ENCODE measurements around the gene SLC26A9.
A peak's percentile ranks its signal among the peaks of the same experiment; 100 is the strongest.
"Not testable (repeated sequence)": the region's sequence is repeated elsewhere in the genome, so short reads cannot be mapped to it uniquely, and the experiment has no call there.

SLC26A9 gene

DNA sequence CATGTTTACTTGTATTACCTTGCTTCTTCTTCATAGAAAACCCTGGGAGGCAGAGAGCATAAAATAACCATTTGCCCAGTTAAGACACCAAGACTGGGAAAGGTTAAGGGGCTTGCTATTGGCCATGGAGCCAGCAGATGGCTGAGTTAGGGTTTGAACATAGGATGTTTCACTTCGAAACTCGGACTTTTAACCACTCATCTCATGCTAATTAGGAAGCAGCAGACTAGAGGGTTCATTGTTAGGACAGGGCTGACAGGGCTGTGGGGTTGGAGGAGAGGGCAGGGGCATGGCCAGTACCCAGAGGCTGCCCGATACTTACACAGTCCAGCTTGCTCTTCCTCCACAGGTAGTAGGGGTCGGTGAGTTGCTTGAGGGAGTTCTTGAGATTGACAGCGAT, 17.0 kb downstream of the SLC26A9 start:
- no peak for DNase-seq (ENCODE audit: low read depth)

DNA sequence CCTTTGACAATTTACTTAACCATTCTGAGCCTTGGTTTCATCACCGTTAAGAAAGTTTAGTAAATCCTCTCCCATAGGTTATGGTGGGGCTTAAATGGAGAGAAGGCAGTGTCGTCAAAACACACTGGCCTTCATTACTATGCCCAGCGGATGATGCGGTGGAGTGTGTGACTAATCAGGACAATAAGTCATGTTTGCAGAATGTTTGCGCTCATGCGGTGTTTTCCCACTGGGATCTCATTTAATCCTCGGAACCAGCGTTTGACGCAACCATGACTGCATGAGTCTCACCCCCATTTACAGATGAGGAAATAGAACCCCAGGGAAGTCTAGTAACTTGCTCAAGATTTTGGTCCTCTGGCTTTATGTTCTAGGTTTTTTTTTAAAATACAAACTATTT, 17.5 kb downstream of the SLC26A9 start:
- no peak for DNase-seq (ENCODE audit: low read depth)

DNA sequence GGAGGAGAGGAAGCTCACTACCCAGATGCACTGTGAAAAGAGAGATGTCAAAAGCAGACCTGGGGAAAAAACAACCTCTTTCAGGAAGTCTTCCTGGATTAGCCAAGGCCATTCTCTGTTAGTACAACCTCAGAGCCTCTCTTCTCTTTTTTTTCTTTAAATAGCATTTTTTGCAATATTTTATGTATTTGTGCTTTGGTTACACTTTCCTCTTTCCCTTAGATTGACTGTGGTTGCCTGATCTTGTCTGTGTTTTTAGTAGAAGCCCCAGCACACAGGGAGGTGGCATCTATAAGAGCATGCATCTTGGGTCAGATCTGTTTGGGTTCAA, 18.8 kb downstream of the SLC26A9 start:
- DNase-seq (ENCODE audit: low read depth) = no peak

DNA sequence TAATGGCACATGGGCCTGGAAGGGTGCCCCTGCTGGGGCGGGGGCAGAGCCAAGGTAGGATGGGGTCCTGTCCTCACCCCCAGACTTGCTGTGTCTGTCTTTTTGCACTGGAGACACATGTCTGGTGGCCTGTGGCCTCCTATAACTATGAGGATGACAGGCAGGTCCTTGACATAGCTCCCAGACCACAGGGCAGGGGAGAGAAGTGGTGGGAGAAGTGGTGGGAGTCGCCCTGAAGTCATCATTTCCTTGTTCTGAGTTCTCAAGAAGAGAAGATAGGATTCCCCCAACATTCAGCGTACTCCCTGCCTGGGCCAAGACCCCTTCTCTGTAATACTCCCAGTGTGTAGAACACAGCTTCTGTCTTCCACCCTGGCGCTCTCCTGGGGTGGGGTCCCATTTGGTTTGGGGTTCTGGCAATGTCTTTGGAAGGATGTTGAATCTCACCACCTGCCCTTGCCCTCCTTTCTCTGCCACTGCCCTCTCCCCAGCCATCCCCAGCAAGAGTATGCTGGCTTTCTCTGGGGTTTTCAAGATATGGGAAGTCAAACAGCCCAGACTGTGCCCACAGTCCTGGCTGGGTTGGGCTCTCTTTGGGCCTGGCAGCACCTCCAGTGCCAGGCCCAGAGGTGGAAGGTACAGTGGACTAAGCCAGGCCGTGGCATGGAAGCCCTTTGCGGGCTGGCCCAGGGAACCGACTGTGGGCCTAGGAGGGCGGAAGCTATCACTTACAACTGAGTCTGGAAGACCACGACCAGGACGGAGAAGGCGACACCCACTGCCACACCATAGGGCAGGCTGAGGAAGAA, 19.4 kb downstream of the SLC26A9 start:
- no peak for DNase-seq (ENCODE audit: low read depth)

DNA sequence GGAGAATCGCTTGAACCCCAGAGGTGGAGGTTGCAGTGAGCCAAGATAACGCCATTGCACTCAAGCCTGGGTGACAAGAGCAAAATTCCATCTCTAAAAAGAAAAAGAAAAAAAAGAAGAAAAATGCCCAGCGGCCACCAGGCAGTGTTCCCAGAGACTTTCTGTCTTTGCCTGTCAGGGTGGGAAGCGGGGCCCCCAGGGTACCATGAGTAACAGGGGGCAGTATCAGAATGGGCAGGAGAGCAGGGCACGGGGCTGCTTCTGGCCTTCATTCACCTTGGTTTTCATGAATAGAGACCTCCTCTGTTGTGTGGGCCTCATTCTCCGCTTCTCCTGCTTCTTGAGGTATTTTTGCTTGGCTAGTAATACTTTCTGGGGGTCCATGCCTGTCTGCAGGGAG, 20.4 kb downstream of the SLC26A9 start:
- DNase-seq (ENCODE audit: low read depth) = no peak

DNA sequence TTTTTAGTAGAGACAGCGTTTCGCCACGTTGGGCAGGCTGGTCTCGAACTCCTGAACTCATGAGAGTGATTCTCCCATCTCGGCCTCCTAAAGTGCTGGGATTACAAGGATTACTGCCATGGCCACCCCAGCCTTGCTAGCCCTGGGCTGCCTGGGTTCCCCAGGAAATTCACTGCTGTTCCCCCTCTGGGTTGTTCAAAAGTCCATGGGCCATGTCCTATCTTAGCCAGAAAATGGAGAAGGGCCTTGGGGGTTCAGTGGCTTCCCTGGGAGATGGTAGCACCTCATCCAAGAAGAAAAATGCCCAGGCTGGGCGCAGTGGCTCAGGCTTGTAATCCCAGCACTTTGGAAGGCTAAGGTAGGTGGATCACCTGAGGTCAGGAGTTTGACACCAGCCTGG, 20.9 kb downstream of the SLC26A9 start:
- no peak for DNase-seq (ENCODE audit: low read depth)

DNA sequence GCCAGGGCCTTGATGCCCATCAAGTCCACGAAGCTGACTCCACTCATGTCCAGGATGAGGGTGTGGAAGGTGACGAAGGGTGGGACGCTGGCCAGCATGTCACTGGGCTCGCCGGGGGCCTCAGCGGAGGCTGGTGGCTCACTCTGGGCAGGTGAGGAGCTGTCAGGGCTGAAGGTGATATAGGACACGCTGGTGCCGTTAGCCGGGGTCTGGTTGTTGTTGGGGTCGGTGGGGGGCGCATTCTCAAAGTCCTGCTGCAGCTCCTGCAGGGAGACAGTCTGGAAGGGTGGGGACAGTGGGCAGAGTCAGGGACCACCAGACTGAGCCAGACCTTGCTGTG, 21.7 kb downstream of the SLC26A9 start:
- DNase-seq (ENCODE audit: low read depth) = no peak

DNA sequence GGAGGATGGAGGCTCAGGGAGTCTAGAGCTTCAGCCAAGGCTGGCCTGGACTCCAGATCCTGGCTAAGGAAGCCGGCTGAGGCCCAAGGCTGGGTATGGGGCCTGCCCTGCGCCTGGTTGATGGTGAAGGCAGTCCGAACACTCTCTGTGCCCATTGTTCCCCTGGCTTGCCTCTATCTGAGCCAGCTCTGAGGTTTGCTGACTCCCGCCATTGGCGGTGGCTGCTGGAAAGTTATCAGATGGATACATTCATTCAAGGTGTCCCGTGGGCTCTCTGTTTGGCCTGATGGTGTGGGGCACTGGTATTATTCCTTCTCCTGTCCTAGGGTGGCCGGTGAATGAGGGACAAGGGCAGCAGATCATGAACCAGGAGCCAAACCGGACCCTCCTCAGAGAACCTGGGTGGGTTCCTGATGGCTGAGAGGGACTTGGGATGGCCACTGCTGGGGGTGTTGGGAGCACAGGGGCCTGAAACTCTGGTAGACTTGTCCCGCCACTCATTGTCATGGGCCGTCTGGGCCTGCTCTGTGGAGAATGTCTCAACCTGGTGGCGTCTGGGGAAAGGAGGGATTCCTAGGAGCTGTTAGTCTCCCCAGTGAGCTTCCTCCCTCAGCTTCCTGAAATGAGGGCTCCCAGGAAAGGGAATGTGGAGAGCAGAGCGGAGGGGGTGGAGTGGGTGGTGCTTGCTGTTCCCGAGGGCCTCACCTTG, 22.2 kb downstream of the SLC26A9 start:
- DNase-seq (ENCODE audit: low read depth) = no peak

DNA sequence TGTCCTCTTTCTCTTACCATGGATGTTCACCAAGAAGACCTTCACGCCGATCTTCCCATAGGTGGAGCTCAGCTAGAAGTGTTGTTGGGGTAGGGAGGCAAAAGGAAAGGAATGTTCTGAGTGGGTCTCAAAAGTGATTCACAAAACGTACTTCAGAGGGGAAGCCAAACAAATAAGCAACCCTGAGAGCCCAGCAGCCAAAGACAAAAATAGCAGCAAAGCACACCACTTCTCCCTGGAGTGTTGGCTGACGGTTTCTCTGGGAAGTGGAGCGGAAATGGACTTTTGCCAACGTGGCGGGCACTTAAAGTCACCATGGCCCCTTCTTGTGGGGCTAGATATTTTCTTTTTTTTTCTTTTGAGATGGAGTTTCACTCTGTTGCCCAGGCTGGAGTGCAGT, 23.1 kb downstream of the SLC26A9 start:
- no peak for DNase-seq (ENCODE audit: low read depth)

DNA sequence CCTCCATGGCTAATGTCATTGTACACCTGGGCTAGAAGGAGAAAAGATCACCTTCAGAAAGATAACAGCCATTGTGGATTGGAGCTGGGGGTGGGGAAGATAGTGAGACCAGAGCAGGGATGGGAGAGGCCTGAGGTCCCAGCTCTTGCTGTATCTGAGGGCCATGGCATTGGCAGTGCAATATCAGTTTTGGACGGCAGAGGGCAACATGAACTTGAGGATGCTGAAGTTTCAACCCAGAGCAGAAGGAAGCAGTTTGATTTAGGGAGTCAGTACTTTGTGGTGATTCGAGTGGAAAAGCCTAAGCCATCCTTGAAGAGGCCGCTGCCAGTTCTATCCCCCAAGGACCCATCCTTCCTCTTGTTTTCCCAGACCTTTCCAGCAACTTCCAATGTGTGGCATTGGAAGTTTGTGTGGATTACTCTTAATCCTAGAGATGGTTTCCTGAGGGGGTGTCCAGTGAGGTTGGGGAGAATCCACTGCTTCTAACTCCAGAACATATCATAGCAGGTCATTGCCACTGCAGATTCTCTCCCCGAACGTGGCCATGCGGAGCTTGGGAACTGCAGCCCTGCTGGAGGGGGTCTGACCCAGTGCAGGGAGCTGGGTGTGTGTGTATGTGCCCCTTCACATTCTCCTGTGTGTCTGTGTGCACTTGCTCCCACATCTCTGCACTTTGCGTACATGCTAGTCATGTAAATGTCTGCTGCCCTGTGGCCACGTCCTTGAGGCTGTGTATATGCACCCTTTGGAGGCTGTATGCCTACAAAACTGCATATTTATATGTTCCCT, 24.1 kb downstream of the SLC26A9 start:
- DNase-seq (ENCODE audit: low read depth) = peak; percentile 40

DNA sequence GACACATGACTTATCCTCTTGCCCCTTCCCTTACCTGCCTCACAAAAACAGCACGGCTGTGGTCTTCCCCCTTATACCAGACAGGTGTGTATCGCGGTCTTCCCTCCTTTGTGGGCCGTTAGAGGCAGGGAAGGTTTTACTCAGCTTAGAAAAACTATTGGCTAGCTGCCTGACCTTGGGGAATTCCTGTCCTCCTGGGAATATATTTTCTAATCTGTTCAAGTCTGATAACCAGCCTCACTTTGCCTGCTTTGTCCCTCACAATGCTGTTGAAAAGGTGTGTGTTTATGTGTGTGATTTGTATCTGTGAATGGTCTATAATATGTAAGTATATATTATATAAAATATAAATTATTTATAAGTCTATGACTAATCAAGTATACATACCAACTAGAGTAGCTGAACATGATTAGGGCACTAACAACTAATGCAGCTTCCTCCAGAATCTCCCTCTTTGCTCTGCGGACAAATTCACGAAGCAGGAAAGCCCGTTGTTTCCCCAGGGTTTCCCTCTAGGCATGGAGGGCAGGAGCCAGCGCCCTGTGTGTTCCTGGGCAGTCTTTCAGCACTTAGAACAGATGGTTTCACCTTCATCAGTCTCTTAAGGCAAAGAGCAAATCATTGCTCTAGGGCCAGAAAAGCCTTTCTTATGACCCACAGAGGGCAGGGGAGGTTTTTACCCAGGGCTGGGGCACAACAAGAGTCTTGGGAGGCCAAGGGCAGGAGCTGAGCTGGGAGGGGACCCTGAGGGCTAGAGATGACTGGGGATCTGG, 25.6 kb downstream of the SLC26A9 start:
- DNase-seq (ENCODE audit: low read depth) = no peak

DNA sequence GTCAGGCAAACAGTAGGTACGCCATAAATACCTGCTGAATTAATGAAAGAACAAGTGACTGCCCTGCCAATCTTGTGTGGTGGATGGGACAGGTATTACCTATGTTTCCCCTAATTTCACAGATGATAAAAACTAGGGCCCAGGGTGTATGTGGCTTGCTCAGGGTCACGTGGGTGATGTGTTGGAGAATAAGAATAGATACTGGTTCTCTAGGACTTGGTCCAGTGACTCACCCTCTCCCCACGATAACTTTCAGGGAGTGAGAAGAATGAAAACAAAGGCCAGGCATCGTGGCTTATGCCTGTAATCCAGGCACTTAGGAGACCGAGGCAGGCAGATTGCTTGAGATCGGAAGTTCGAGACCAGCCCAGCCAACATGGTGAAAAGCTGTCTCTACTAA, 26.7 kb downstream of the SLC26A9 start:
- no peak for DNase-seq (ENCODE audit: low read depth)

DNA sequence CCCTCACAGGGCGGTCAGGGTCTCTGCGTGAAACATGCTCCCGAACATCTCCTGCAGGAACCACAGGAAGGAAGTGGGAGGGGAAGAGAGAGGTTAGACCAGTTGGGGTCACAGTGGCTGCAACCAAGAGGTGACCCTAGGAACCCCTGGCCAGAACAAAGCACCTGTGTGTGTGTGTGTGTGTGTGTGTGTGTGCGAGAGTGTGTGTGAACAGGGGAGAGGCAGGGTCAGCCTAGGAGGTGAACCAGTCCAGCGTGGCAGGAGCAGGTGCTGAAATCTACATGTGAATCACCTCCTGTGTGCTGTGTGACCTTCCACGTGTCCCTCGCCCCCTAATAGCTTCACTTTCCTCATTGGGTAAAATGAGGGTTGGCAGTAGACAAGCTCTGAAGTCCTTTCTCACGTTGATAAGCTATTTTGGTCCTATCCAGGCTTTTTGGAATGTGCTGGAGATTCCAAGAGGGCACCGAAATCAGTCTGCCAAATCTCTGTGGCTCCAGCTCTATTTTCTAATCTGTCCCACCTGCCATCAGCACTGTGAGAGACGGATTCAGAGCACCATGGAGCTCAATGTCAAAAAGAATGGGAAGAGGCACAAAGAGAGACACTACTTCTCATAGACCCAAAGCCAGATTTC, 27.8 kb downstream of the SLC26A9 start:
- DNase-seq (ENCODE audit: low read depth) = no peak

DNA sequence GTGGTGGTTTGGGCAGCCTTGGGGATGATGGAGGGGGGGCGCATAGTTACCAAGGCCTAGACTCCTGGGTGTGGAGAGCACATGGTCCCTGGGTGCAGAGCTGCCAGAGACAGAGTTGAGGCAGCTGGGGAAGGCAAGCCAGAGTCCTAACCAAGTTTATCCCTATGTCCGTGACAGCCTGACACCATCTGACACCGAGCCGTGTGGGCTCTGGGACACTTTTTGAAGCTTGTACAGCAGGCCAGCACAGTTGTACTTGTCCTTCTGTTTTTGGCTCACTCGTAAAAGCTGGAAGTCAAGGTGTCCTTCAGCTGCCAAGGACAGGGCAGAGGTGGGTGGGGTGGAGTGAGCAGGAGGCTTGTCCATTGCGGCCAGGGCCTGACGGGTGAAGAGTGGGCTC, 28.5 kb downstream of the SLC26A9 start:
- DNase-seq (ENCODE audit: low read depth) = no peak

DNA sequence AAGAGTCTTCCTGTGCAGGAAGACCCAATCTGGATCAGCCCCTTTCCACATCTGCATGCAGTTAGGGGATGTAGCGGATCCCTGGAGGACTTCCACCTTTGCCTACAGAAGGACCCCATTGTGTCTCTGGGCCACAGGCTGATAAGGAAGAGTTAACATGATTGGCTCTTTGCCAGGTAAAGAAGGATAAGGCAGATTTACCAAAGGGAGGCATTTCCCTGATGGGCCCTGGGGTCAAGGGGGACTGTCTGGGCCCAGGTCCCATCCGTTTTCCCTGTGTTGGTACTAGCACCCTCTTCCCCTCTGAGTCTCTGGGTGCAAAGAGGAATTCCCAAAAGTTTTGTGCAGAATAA, 29.1 kb downstream of the SLC26A9 start:
- DNase-seq (ENCODE audit: low read depth) = no peak

DNA sequence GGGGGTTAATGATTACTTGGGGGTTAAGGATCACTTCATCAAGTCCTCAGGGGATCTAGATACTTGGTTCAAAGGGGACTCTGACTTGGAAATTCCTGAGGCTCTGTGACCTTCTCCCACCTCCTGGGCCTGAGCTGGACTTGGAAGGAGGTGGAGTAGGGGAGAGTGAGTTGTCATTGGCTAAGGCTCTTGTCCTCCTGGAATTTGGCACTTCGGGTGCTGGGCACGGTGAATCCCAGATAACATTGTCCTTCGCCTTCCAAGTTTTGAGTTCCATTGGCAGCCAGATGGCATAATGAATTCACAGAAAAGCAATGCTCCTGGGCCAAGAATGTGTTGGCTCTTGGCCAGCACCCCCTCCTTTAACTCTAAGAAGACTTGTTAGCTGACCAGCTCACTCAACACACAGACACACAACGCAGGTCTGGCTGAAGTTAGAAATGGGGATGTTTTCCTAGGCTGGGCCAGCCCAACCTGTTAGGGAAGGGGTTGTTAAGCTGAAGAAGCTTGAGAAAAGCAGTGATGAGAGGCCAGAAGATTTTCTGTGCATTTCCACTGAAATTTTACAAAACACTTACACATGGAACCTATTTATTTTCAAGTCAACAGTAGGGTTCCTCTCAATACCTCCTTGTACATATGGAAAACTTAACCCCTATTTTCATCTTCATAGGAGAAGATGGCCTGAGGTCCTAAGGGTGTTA, 29.7 kb downstream of the SLC26A9 start:
- no peak for DNase-seq (ENCODE audit: low read depth)

DNA sequence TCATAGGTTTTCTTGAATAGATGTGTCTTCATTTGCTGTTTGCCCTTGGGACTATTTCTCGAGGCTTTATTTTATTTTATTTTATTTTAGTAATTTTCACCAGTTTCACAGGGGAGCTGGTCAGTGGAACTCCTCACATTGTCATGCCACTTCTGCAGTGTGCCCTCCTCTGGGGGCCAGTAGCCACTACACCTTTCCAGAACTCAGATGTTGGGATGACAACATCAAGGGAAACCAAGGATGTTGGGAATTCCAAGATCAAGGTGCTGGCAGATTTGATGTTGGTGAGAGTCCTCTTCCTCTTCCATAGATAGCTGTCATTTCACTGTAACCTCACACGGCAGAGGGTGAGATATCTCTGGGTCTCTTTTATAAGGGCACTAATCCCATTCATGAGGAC, 35.5 kb downstream of the SLC26A9 start:
- DNase-seq (ENCODE audit: low read depth) = no peak

DNA sequence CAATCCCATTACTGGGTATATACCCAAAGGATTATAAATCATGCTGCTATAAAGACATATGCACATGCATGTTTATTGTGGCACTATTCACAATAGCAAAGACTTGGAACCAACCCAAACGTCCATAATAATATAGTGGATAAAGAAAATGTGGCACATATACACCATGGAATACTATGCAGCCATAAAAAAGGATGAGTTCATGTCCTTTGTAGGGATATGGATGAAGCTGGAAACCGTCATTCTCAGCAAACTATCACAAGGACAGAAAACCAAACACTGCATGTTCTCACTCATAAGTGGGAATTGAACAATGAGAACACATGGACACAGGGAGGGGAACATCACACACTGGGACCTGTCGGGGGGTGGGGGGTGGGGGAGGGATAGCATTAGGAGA, 38.2 kb downstream of the SLC26A9 start:
- DNase-seq (ENCODE audit: low read depth) = not testable (repeated sequence)

DNA sequence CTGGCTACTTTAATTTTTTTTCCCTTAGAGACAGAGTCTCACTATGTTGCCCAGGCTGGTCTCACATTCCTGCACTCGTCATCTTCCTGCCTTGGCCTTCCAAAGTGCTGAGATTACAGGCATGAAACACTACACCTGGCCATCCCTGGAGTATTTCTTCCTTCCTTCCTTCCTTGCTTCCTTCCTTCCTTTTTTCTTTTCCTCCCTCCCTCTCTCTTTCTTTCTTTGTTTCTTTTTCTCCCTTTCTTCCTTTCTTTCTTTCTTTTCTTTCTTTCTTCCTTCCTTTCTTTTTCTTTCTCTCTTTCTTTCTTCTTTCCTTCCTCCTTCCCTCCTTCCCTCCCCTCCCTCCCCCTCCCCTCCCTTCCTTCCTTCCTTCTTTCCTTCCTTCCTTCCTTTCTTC, 46.9 kb downstream of the SLC26A9 start:
- DNase-seq (ENCODE audit: low read depth) = no peak

DNA sequence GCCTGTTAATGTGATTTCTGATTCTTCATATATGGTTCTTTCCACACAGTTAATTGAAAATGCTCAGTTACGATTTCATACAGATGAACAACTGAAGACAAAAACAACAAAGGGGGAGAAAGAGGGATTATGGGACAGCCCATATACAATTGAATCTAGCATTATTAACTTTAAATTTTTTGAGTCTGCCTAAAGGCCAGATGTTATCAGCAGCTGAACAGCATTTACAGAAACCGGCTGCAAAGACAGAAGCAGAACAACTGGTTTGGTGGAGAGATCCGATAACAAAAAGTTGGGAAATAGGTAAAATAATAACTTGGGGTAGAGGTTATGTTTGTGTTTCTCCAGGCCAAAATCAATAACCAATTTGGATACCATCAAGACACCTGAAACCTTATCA, 49.1 kb downstream of the SLC26A9 start:
- DNase-seq (ENCODE audit: low read depth) = not testable (repeated sequence)

DNA sequence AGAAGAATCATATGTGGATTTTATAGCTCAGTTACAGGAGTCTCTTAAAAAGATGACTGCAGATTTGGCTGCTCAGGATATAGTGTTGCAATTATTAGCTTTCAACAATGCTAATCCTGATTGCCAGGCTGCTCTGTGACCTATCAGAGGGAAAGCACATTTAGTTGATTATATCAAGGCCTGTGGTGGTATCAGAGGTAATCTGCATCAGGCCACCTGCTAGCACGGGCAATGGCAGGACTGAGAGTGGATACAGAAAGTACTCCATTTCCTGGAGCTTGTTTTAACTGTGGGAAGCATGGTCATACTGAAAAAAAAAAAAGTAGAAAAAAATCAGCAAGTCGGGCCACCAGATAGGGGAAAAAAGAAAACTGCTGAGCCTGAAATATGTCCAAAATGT, 51.1 kb downstream of the SLC26A9 start:
- DNase-seq (ENCODE audit: low read depth) = not testable (repeated sequence)
